BLaER1 (cell line): Measurements from ENCODE around the gene DUS2.

Experiments used
- H3K27ac ChIP-seq: shearing (Covaris generic); formaldehyde crosslinking; 2 replicates; pipeline ENCODE4 v1.8.1; 2022
- H3K27me3 ChIP-seq: shearing (Covaris generic); formaldehyde crosslinking; 2 replicates; pipeline ENCODE4 v1.8.1; 2022
- H3K36me3 ChIP-seq: shearing (Covaris generic); formaldehyde crosslinking; 2 replicates; pipeline ENCODE4 v1.8.1; 2022
- H3K4me1 ChIP-seq: shearing (Covaris generic); formaldehyde crosslinking; 2 replicates; pipeline ENCODE4 v1.8.1; 2022
- H3K4me2 ChIP-seq: shearing (Covaris generic); formaldehyde crosslinking; 2 replicates; pipeline ENCODE4 v1.8.1; 2022
- H3K4me3 ChIP-seq: shearing (Covaris generic); formaldehyde crosslinking; 2 replicates; pipeline ENCODE4 v1.8.1; 2022
- H3K9ac ChIP-seq: shearing (Covaris generic); formaldehyde crosslinking; 2 replicates; pipeline ENCODE4 v1.8.1; 2022
- H3K9me3 ChIP-seq: shearing (Covaris generic); formaldehyde crosslinking; 2 replicates; pipeline ENCODE4 v1.8.1; 2022
- H4K20me1 ChIP-seq: shearing (Covaris generic); formaldehyde crosslinking; 2 replicates; pipeline ENCODE4 v1.8.1; 2022
- Cebpa-rat ChIP-seq: shearing (Covaris generic); IDR thresholded peaks from 2 replicates; pipeline ENCODE4 v1.8.1; 2022

Gene DUS2

DNA sequence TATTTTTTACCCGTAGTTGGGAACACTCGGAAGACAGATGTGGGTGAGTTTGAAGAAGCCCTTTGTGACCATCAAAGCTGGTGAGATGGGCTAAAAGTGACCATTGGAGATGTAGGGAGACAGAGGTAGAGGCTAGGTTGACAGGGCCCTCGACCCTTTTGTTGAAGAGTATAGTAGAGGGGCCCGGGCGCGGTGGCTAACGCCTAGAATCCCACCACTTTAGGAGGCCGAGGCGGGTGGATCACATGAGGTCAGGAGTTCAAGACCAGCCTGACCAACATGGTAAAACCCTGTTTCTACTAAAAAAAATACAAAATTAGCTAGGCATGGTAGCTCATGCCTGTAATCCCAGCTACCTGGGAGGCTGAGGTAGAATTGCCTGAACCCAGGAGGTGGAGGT, 45.8 kb downstream of the DUS2 start:
- Histone ChIP-seq H3K9ac (no peak overlapping the region), H3K27ac (no peak overlapping the region), H4K20me1 (peaks cover 59% of the 10 kb centered on the region), H3K36me3 (peaks cover 66% of the 10 kb centered on the region), H3K27me3 (no peaks in the 10 kb centered on the region; the same call in 1 of the 2 replicates), H3K4me2 (no peak overlapping the region), H3K9me3 (no peaks in the 10 kb centered on the region), H3K4me3 (no peak overlapping the region), H3K4me1 (peaks cover 48% of the 10 kb centered on the region)
- TF ChIP-seq Cebpa-rat = no peak

DNA sequence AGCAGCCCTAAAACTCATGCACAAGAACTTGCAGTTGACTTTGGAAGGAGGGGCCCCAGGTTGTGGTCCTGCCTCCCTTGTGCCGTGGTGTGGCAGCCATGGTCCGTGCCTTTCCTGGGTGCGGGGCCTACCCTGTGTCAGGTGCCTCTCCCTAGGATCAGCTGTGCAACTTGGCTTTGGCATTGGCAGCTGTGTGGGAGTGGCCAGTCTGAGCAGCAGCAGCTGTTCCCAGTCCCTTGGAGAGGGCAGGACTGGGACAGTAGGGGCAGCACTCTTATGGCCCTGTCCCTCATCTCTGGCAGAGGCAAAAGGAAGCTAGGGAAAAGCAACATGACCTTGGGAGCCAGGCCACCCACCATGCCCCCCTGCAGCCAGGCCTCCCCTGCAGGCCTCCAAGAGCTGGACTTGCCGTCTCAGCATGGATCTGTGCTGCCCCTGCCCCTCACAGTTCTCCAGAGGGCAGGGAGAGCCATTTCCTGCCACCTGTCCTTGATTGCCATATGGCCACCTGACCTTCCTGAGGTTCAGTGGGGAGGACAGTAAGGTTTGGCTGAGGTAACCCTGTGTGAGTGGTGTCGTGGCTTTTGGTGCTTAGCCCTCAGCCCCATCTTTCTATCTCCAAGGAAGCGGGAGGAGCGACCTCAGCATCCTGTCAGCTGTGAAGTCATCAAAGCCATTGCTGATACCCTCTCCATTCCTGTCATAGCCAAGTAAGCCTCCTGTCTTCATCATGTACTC, 46.6 kb downstream of the DUS2 start:
- H3K27ac ChIP-seq = no peak overlapping the region

DNA sequence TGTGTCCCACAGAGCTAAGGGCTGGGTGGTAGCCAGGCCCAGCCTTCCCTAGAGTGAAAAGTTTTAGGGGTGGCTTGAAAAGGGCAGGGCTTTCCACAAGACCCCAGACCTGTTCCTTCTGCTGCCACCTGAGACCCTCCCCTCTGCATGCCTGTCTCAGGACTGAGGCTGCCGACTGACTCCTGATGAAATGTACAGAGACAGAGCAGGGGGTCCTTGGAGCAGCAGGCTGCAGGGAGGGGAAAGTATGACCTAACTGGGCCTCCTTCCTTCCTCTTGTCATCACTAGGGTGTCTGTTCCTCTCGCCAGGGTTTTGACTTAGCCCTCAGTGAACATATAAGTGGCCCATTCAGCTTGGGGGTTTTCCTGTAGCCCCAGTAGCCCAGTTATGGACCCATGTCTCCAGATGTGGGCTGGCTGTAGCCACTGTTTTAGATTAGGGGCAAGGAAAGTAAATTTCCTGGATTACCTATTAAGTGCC, 47.2 kb downstream of the DUS2 start:
- H3K9me3 ChIP-seq = no peaks in the 10 kb centered on the region
- H3K9ac ChIP-seq = no peak overlapping the region
- peaks cover 66% of the 10 kb centered on the region for H4K20me1 ChIP-seq
- H3K4me3 ChIP-seq = no peak overlapping the region
- peaks cover 61% of the 10 kb centered on the region for H3K36me3 ChIP-seq
- peaks cover 61% of the 10 kb centered on the region for H3K4me1 ChIP-seq
- no peak for TF ChIP-seq Cebpa-rat
- H3K4me2 ChIP-seq = peak overlapping the region; percentile 87
- H3K27me3 ChIP-seq = no peaks in the 10 kb centered on the region; the same call in 1 of the 2 replicates
- H3K27ac ChIP-seq = no peak overlapping the region

More for the DNA sequence above, 46.6 kb downstream of the DUS2 start:
- Histone ChIP-seq H4K20me1 (peaks cover 66% of the 10 kb centered on the region), H3K36me3 (peaks cover 63% of the 10 kb centered on the region), H3K4me3 (no peak overlapping the region), H3K4me2 (peak overlapping the region; percentile 87), H3K9me3 (no peaks in the 10 kb centered on the region), H3K4me1 (peaks cover 55% of the 10 kb centered on the region), H3K27me3 (no peaks in the 10 kb centered on the region; the same call in 1 of the 2 replicates), H3K9ac (no peak overlapping the region)
- TF ChIP-seq Cebpa-rat = no peak

DNA sequence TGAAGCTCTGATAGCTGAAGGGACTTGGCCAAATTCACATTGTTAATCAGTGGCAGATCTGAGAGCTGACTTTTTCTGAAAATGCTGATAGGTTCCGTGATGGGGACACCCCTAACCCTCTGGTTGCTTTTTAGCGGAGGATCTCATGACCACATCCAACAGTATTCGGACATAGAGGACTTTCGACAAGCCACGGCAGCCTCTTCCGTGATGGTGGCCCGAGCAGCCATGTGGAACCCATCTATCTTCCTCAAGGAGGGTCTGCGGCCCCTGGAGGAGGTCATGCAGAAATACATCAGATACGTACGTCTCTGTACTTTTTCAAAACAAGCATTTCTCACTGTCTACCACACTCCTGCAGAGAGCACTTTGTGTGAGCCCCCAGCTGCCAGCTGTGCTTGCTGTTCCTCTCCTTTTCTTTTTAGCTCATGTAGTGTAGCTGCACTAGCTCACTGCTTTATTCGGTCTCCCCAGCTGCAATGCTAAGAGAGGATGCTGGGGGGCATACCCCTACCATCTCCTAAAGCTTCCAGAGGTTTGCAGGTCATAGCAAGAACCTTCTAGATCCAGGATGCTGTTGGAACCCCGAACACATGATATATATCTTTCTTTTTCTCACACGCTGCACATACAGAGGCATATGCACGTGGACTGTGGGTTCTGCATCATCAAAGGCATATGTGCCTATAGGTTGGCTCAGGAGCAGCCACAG, 47.9 kb downstream of the DUS2 start:
- peaks cover 61% of the 10 kb centered on the region for H3K36me3 ChIP-seq
- H3K27ac ChIP-seq = no peak overlapping the region
- no peak overlapping the region for H3K4me3 ChIP-seq
- H3K27me3 ChIP-seq = peaks cover under 1% of the 10 kb centered on the region; the same call in 1 of the 2 replicates
- peaks cover 67% of the 10 kb centered on the region for H3K4me1 ChIP-seq
- peak overlapping the region; percentile 87 for H3K4me2 ChIP-seq
- no peak for TF ChIP-seq Cebpa-rat
- H4K20me1 ChIP-seq = peaks cover 71% of the 10 kb centered on the region
- no peak overlapping the region; the same call in 1 of the 2 replicates for H3K9ac ChIP-seq
- no peaks in the 10 kb centered on the region for H3K9me3 ChIP-seq

DNA sequence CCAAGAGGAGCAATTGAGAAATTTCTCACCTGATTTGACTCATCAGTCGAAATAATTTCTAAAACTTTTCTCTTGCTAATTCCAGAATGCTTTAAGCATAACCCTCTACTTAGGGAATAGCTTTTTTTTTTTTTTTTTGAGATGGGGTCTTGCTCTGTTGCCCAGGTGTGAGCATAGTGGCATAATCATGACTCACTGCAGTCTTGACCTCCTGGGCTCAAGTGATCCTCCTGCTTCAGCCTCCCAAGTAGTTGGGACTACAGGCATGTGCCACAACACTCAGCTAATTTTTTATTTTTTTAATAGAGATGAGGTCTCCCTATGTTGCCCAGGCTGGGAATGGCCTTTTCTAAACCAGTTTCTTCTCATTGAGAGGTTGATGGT, 48.4 kb downstream of the DUS2 start:
- Histone ChIP-seq H3K27ac (no peak overlapping the region), H3K4me2 (peak overlapping the region; percentile 87), H3K4me3 (no peak overlapping the region), H3K27me3 (peaks cover 5% of the 10 kb centered on the region; the same call in 1 of the 2 replicates), H3K36me3 (peaks cover 61% of the 10 kb centered on the region), H4K20me1 (peaks cover 76% of the 10 kb centered on the region), H3K4me1 (peaks cover 73% of the 10 kb centered on the region), H3K9me3 (no peaks in the 10 kb centered on the region), H3K9ac (no peak overlapping the region)
- TF ChIP-seq Cebpa-rat = no peak

DNA sequence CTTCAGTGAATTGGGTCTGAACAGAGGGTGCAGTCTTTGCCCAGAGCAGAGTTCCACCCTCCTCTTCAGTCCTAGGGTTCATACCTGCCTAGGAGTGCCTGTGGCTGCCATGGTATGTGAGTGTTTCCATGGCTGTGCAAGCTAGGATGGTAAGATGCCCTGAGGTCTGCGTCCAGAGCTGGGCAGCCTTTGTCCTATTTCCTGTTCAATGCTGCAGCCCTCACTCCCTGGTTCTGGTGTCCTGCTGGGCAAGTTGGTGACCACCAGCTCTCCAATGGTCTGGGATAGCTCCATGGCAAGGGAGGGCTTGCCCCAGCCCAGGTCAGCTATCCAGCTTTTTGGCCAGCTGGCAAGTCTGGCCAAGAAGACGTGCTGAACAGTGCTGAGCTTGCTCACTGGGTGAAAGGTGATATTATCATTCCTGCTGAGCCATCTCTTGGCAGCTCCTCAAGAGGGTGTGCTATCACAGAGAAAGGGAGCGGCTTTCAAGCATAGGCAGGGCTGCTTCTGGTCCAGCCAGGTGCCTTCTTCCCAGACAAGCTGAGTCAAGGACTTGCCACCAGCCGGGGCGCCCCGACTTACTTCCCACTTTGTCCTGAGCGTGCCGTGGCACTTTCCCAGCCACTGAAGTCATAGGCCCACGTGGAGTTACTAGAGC, 49.1 kb downstream of the DUS2 start:
- Histone ChIP-seq H3K36me3 (peaks cover 65% of the 10 kb centered on the region), H3K9me3 (no peaks in the 10 kb centered on the region), H3K9ac (no peak overlapping the region), H3K27me3 (peaks cover 5% of the 10 kb centered on the region; the same call in 1 of the 2 replicates), H4K20me1 (peaks cover 79% of the 10 kb centered on the region), H3K4me3 (no peak overlapping the region), H3K4me1 (peaks cover 79% of the 10 kb centered on the region), H3K4me2 (peak overlapping the region; percentile 87), H3K27ac (no peak overlapping the region)
- no peak for TF ChIP-seq Cebpa-rat

GRCh38 chr16:68073902-68074760, 51.0 kb downstream of the DUS2 start:
- H3K27me3 ChIP-seq = peaks cover 5% of the 10 kb centered on the region; the same call in 1 of the 2 replicates
- peaks cover 74% of the 10 kb centered on the region for H4K20me1 ChIP-seq
- H3K4me3 ChIP-seq = peak overlapping the region; percentile 37; the same call in 1 of the 2 replicates
- H3K9ac ChIP-seq = no peak overlapping the region
- TF ChIP-seq Cebpa-rat = no peak
- H3K36me3 ChIP-seq = peaks cover 66% of the 10 kb centered on the region
- H3K27ac ChIP-seq = peak overlapping the region; percentile 42; the same call in 1 of the 2 replicates
- no peaks in the 10 kb centered on the region for H3K9me3 ChIP-seq
- peak overlapping the region; percentile 87 for H3K4me2 ChIP-seq
- peaks cover 99% of the 10 kb centered on the region for H3K4me1 ChIP-seq

GRCh38 chr16:68074850-68075555, 51.9 kb downstream of the DUS2 start:
- H3K4me2 ChIP-seq = peak overlapping the region; percentile 87
- peak overlapping the region; percentile 80 for H3K27ac ChIP-seq
- H3K4me3 ChIP-seq = peak overlapping the region; percentile 37
- no peaks in the 10 kb centered on the region for H3K9me3 ChIP-seq
- no peak for TF ChIP-seq Cebpa-rat
- peaks cover 5% of the 10 kb centered on the region; the same call in 1 of the 2 replicates for H3K27me3 ChIP-seq
- H3K36me3 ChIP-seq = peaks cover 60% of the 10 kb centered on the region
- peaks cover 99% of the 10 kb centered on the region for H3K4me1 ChIP-seq
- H3K9ac ChIP-seq = no peak overlapping the region
- H4K20me1 ChIP-seq = peaks cover 65% of the 10 kb centered on the region
